Stomach (tissue), 19 donors: ENCODE results near the gene ADAT1. TPM values are rescaled to one million over a fixed set of nuclear protein-coding genes. Genes with fewer than 3 reads are reported as not detected.

Source experiments
- DNase-seq, 2 donors: peaks; one replicate each; pipeline versions ENCODE4 v3.0.0 to v3.0.0-alpha.2; 2013 to 2019
- H3K27ac ChIP-seq, 5 donors: fragments of 200-600 bp in 4 of 5; sonication (generic) in 4 of 5; one replicate each; pipeline ENCODE4 v1.5.1; 2013 to 2019; ENCODE audit warnings: mild to moderate bottlenecking in 1 of 5, moderate library complexity in 1 of 5
- H3K27me3 ChIP-seq, 3 donors: fragments of 200-600 bp; sonication (generic); one replicate each; pipeline ENCODE4 v1.5.1; 2017 to 2019; ENCODE audit warnings: mixed run types in 1 of 3
- H3K36me3 ChIP-seq, 4 donors: fragments of 200-600 bp; sonication (generic); 1 replicate in 3 of 4; 2 replicates in 1 of 4; pipeline ENCODE4 v1.5.1; 2016 to 2019
- H3K4me1 ChIP-seq, 4 donors: fragments of 200-600 bp; sonication (generic); one replicate each; pipeline ENCODE4 v1.5.1; 2016 to 2019
- H3K4me3 ChIP-seq, 4 donors: fragments of 200-600 bp; sonication (generic) in 3 of 4; one replicate each; pipeline ENCODE4 v1.5.1; 2016 to 2019; ENCODE audit warnings: mild to moderate bottlenecking in 1 of 4
- H3K9me3 ChIP-seq, 4 donors: fragments of 200-600 bp; sonication (generic); one replicate each; pipeline ENCODE4 v1.5.1; 2016 to 2019
- EP300 ChIP-seq: sonication (generic); formaldehyde crosslinking; IDR thresholded peaks from one replicate; pipeline ENCODE4 v1.6.1; 2017; ENCODE audit warnings: antibody characterized with exemption
- POLR2A ChIP-seq, 4 donors: fragments of 450-650 bp; IDR thresholded peaks; one replicate each; pipeline ENCODE4 v1.6.1; 2016; ENCODE audit warnings: antibody characterized with exemption in 4 of 4, control low read depth in 2 of 4, mild to moderate bottlenecking in 1 of 4, moderate library complexity in 1 of 4
- POLR2AphosphoS5 ChIP-seq, 3 donors: sonication (generic); formaldehyde crosslinking; IDR thresholded peaks; one replicate each; pipeline ENCODE4 v1.6.1; 2016; ENCODE audit warnings: antibody characterized with exemption in 3 of 3
- WGBS, 5 donors: extraction: QIAGEN DNeasy Blood & Tissue Kit in 3 of 5; methylation state at CpG; one replicate each; pipeline versions ENCODE4 v1.1.5 to v1.1.7; 2013 to 2018; 5-methylcytosine and 5-hydroxymethylcytosine counted together
- intact Hi-C: fragments of 100-400 bp; cut with DNase I; formaldehyde crosslinking; loops from one replicate; pipeline ENCODE4 v1.15.1; 2023; ENCODE audit warnings: low total_unique reads
- long read RNA-seq, 10 donors: transcript quantifications; one replicate each; lab custom pipeline, GENCODE V29; 2026
- polyA plus RNA-seq, 3 donors: library from polyadenylated mRNA; stranded (reverse); fragments of 200-250 nt; gene quantifications; one replicate each; pipeline ENCODE4 v1.2.3, GENCODE V29; 2013
- total RNA-seq, 5 donors: library from RNA; depleted of rRNA; stranded (reverse); fragments of >200 nt; gene quantifications; one replicate each; pipeline versions ENCODE4 v1.1.0 to v1.2.3, GENCODE V29; 2014 to 2016
- TF ChIP-seq, protein P1 (sequence below), 7 experiments: fragments of 450-650 bp in 4 of 7; fragments of 200-600 bp in 3 of 7; sonication (generic) in 3 of 7; IDR thresholded peaks; one replicate each; pipeline ENCODE4 v1.5.1; 2016 to 2019; ENCODE audit warnings: antibody characterized with exemption in 7 of 7, control low read depth in 2 of 7, mild to moderate bottlenecking in 1 of 7
- donor health status: healthy with polysubstance abuse.
- donor health status: Bipolar disorder and iron deficiency.
- donor health status: healthy.

ADAT1 gene, protein sequence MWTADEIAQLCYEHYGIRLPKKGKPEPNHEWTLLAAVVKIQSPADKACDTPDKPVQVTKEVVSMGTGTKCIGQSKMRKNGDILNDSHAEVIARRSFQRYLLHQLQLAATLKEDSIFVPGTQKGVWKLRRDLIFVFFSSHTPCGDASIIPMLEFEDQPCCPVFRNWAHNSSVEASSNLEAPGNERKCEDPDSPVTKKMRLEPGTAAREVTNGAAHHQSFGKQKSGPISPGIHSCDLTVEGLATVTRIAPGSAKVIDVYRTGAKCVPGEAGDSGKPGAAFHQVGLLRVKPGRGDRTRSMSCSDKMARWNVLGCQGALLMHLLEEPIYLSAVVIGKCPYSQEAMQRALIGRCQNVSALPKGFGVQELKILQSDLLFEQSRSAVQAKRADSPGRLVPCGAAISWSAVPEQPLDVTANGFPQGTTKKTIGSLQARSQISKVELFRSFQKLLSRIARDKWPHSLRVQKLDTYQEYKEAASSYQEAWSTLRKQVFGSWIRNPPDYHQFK
- 10 to 100 TPM in 3 of 5 donors, 1 to 10 TPM in 1, under 1 TPM in 1; 0.58 to 69.8 (median 25.8) TPM for total RNA-seq
- 10 to 100 TPM in 1 of 3 donors, 1 to 10 TPM in 2; 6.0 to 18.2 (median 7.8) TPM for polyA plus RNA-seq
- long read RNA-seq, donor 1: 0 reads
- long read RNA-seq, donor 2, partial matches to known transcripts: 0 of 1 reads
- long read RNA-seq, donor 2, other reads (novel, unspliced or antisense): 0 of 1 reads
- long read RNA-seq, donor 3: 0 reads
- long read RNA-seq, donor 4: 0 reads
- long read RNA-seq, donor 5, partial matches to known transcripts: 0 of 1 reads
- long read RNA-seq, donor 5, other reads (novel, unspliced or antisense): 0 of 1 reads
- long read RNA-seq, donor 6, partial matches to known transcripts: 8 of 9 reads
- long read RNA-seq, donor 6, other reads (novel, unspliced or antisense): 0 of 9 reads
- long read RNA-seq, donor 7: 0 reads
- long read RNA-seq, donor 8, partial matches to known transcripts: 0 of 2 reads
- long read RNA-seq, donor 8, other reads (novel, unspliced or antisense): 0 of 2 reads
- long read RNA-seq, donor 9, partial matches to known transcripts: 0 of 1 reads
- long read RNA-seq, donor 9, other reads (novel, unspliced or antisense): 0 of 1 reads
- long read RNA-seq, donor 10: 0 reads

DNA sequence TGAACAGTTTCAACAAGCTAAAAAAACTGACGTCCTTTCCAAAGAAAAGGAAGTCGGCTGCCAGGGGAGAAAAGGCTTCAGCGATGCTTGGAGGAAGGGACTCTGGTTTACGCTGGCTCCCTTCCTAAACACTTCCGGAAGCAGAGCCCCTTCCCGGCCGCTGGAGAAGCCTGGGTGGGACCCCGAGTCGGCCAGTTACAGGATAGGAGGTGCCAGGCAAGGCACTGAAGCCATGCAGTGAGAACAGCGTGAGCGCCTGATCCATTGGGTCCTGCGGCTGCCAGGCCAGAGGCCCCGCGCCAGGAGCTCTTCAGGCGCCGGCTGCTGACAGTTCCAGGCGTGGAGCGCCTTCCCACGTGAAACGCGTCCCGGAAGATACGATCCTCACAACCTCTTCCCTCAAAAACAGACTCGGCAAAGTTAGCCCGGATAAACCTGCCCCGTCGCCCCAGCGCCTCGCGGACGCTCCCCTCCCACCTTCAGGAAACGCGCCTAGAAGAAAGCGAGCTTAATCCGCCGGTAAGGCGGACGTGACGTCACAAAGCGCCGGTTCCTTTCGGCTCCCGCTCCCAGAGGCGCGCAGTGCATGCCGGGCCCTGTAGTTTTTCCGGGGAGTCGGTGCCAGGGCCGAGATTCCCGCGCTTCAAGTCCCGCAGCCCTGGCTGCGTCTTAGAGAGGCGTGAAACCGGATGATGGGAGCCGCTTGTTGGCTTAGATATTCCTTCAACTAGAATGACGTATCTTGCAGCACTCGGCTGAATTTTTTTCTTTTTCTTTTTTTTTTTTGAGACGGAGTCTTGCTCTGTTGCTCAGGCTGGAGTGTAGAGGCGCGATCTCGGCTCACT is at the start of gene ADAT1:
Gene ADAT1, minus strand, starts transcription at position 521 of the 845 bp plus-strand sequence. CDS start 2,482 bp downstream, outside the sequence.
- Histone ChIP-seq H3K4me3 (peak within 1 kb of the TSS; percentile 66 to 84 (median 72)), H3K4me1 (peaks cover 12 to 31% (median 24%) of the 10 kb centered on the region in 4 donors), H3K27me3 (no peaks in the 10 kb centered on the region), H3K36me3 (peaks cover 15 to 54% (median 52%) of the 10 kb centered on the region in 4 donors), H3K27ac (peak within 1 kb of the TSS; percentile 87 to 98 (median 93)), H3K9me3 (no peaks in the 10 kb centered on the region)
- WGBS, 5 donors: 0 to 1% (median 0%) methylated on average over 56 to 62 of the region's 62 CpGs
- DNase-seq: peak; percentile 99
- TF ChIP-seq POLR2A (IDR thresholded peaks at IDR 0.05) (peak in 1 of 4 donors; percentile 21), POLR2AphosphoS5 (IDR thresholded peaks at IDR 0.05) (peak; percentile 96 to 97 (median 96)), EP300 (no peak)
- TF ChIP-seq, protein P1, sequence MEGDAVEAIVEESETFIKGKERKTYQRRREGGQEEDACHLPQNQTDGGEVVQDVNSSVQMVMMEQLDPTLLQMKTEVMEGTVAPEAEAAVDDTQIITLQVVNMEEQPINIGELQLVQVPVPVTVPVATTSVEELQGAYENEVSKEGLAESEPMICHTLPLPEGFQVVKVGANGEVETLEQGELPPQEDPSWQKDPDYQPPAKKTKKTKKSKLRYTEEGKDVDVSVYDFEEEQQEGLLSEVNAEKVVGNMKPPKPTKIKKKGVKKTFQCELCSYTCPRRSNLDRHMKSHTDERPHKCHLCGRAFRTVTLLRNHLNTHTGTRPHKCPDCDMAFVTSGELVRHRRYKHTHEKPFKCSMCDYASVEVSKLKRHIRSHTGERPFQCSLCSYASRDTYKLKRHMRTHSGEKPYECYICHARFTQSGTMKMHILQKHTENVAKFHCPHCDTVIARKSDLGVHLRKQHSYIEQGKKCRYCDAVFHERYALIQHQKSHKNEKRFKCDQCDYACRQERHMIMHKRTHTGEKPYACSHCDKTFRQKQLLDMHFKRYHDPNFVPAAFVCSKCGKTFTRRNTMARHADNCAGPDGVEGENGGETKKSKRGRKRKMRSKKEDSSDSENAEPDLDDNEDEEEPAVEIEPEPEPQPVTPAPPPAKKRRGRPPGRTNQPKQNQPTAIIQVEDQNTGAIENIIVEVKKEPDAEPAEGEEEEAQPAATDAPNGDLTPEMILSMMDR (IDR thresholded peaks at IDR 0.05): peak in 1 of 7 experiments; percentile 4
- intact Hi-C loops: no loop called here

DNA sequence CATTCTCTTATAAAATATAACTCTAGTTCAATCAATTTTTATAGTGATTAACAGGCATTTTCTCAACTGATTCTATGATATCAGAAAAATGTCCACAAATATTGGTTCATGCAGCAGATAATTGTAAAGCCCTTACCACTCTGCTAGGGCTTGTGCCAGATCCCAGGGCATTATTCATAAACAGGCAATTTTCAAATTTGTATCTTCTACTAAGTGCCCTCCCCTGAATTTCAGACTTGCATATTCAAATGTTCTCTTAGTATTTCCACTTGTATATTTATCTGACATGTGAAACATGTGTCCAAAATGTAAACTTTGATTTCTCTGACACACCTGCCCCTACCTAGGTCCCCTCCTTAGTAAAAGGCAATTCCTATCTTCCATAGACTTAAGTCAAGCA is 44.4 kb upstream of the ADAT1 start:
- Histone ChIP-seq H3K4me1 (no peaks in the 10 kb centered on the region), H3K36me3 (no peaks in the 10 kb centered on the region), H3K9me3 (no peaks in the 10 kb centered on the region), H3K27me3 (no peaks in the 10 kb centered on the region), H3K27ac (no peak overlapping the region), H3K4me3 (no peak overlapping the region)
- no peak for DNase-seq
- intact Hi-C loops: no loop called here
- TF ChIP-seq, protein P1 (IDR thresholded peaks at IDR 0.05): no peak
- TF ChIP-seq POLR2A (IDR thresholded peaks at IDR 0.05) (no peak), EP300 (no peak), POLR2AphosphoS5 (IDR thresholded peaks at IDR 0.05) (no peak)

DNA sequence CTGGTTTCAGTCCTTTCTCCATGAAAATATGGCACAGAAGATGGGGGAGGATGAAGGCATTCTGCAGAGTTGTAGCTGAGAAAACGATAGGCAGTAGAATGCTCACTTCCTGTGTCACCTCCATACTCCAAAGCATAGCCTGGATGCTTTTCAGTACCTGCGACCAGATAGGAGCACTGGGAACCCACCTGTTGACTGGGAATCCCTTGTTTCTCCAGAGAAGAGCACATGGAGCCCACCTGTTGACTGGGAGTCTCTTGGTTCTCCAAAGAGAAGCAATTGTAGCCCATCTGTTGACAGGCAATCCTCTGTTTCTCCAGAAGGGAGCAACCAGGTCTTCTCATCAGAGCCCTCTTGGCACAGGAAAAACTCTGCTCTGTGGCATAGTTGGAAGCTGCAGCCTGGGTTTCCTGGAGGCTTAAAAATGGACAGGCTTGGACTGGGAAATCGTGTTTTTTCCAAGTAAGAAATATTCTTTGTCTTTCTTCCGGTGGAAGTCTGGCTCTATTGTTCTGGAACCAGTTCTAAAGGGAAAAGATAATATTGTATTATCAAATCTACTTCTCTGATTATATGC is 37.7 kb upstream of the ADAT1 start:
- no peak for DNase-seq
- Histone ChIP-seq H3K4me3 (no peak overlapping the region), H3K4me1 (peaks cover 0 to 15% (median 8%) of the 10 kb centered on the region in 4 donors), H3K27ac (no peak overlapping the region), H3K27me3 (no peaks in the 10 kb centered on the region), H3K36me3 (peaks cover 20 to 62% (median 55%) of the 10 kb centered on the region in 4 donors), H3K9me3 (no peaks in the 10 kb centered on the region)
- 39 to 66% (median 45%) methylated on average over 4 of the region's 4 CpGs for WGBS, 5 donors
- TF ChIP-seq POLR2A (IDR thresholded peaks at IDR 0.05): no peak
- TF ChIP-seq POLR2AphosphoS5 (IDR thresholded peaks at IDR 0.05): no peak
- TF ChIP-seq, protein P1 (IDR thresholded peaks at IDR 0.05): no peak
- TF ChIP-seq EP300: no peak
- intact Hi-C loops: no loop called here
